Fibroblast of pulmonary artery (primary cell): ENCODE results near the gene EGFL6.

Experiments
- DNase-seq: peaks from one replicate; pipeline ENCODE4 v3.0.0-alpha.2; 2010; ENCODE audit warnings: low read depth
- H3K4me3 ChIP-seq: replicated peaks from 2 replicates; pipeline ENCODE4 v1.5.1; 2011; ENCODE audit warnings: low read depth, mild to moderate bottlenecking, control low read depth, low read length, moderate library complexity
- TF ChIP-seq, protein P1 (sequence below): IDR thresholded peaks from 2 replicates; pipeline ENCODE4 v1.5.1; 2011; ENCODE audit warnings: mild to moderate bottlenecking, control low read depth, low read length, inconsistent platforms; ENCODE audit errors: missing control alignments

EGFL6 gene

GRCh38 chrX:13650318-13650717 lies 80.9 kb downstream of the EGFL6 start:
- TF ChIP-seq, protein P1, sequence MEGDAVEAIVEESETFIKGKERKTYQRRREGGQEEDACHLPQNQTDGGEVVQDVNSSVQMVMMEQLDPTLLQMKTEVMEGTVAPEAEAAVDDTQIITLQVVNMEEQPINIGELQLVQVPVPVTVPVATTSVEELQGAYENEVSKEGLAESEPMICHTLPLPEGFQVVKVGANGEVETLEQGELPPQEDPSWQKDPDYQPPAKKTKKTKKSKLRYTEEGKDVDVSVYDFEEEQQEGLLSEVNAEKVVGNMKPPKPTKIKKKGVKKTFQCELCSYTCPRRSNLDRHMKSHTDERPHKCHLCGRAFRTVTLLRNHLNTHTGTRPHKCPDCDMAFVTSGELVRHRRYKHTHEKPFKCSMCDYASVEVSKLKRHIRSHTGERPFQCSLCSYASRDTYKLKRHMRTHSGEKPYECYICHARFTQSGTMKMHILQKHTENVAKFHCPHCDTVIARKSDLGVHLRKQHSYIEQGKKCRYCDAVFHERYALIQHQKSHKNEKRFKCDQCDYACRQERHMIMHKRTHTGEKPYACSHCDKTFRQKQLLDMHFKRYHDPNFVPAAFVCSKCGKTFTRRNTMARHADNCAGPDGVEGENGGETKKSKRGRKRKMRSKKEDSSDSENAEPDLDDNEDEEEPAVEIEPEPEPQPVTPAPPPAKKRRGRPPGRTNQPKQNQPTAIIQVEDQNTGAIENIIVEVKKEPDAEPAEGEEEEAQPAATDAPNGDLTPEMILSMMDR: no peak
- H3K4me3 ChIP-seq: no peak overlapping the region
- DNase-seq: no peak

- TF ChIP-seq, protein P1: no peak
- H3K4me3 ChIP-seq: no peak overlapping the region
- DNase-seq: no peak
Observed at GRCh38 chrX:13651150-13651549, 81.7 kb downstream of the EGFL6 start.

- TF ChIP-seq, protein P1: no peak
- DNase-seq: peak; percentile 90
- peak overlapping the region; percentile 72 for H3K4me3 ChIP-seq
Observed at GRCh38 chrX:13652287-13652793, 82.9 kb downstream of the EGFL6 start.

DNA sequence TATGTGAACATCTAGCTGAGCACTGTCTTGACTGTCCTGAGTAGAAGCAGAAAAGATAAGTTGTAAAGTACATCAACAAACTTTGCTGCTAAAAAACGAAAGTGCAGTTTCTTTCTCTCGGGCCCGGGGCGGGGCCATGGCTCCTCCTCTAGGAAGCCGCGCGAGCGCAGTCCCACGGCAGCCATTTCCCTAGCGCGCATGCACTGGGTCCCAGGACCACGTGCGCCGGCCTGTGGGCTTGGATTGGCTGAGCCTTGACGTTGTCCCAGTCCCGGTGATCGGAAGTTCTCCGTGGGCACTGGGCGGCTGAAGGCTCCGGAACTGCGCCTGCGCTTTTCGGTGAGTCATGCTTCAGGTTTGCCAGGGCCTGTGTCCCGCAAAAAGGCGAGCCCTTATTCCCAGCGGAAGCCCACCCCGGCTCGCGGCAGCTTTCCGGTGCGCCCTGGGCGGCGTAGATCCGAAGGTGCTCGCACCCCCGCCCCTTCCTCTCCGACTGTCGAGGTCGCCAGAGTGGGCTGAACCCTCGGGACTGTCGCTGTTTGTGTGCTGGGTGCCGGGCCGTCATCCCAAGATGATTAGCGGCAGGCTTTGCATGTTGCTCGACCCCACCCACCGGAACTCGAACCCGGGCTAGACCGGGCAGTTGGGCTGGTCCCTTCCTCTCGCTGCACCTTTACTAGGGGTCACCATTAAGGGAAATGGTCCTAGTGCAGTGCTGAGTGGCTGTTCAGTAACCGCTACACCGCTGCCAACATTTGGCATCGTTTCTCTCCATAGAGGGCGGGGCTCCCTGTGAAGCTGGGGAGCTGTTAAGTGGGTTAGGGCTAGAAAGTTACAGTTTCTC lies 83.7 kb downstream of the EGFL6 start, which contains the start of gene TCEANC:
TSS of gene TCEANC (plus strand) at position 292 of the 844 bp plus-strand sequence. CDS start 9,368 bp downstream, outside the sequence.
- TF ChIP-seq, protein P1: no peak
- peak within 1 kb of the TSS; percentile 72 for H3K4me3 ChIP-seq
- DNase-seq: peak; percentile 97

GRCh38 chrX:13654116-13654515 lies 84.7 kb downstream of the EGFL6 start:
- no peak overlapping the region for H3K4me3 ChIP-seq
- TF ChIP-seq, protein P1: no peak
- DNase-seq: no peak

DNA sequence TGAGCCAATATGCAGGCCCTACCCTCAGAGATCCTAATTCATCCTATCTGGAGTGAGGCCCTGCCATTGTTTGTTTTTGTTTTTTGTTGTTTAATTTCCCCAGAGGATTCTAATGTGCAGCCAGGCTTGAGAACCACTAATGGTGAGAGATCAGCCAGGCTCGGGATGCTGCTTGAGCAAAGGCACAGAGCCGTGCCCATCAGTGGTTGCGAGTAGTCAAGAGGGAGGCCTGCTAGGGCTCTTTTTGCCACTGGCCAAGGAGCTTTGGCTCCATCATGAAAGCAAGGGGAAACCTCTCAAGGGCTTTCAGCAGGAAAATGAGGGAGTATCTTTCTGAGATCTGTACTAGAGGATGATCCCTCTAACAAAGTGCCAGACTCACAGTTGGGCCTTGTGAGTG lies 86.3 kb downstream of the EGFL6 start:
- TF ChIP-seq, protein P1: no peak
- H3K4me3 ChIP-seq: no peak overlapping the region
- DNase-seq: no peak

DNA sequence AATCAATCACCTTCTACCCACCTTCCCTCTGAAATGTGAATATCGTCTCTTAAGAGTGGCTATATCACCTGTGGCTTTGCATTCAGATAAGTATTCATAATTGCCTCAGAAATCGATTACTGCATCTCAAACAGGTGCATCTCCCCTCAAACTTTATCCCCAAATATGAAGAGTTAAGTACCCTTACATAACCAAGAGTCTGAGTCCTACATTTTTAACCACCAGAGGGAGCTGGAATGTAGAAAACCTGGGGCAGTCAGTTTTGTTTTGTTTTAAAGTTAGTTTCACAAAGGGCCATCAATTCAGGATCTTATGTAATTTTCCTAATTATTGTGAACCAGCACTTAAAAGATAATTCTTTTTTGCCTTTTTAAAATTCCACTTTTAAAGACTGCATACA lies 89.2 kb downstream of the EGFL6 start:
- peak; percentile 69 for DNase-seq
- TF ChIP-seq, protein P1: peak; percentile 59
- peak overlapping the region; percentile 19 for H3K4me3 ChIP-seq
